Left ventricle myocardium inferior (tissue), 1 donor: ENCODE data around the gene SVIL. TPM values are rescaled to one million over a fixed set of nuclear protein-coding genes. Genes with fewer than 3 reads are reported as not detected.
"Not testable (repeated sequence)": the region's sequence is repeated elsewhere in the genome, so short reads cannot be mapped to it uniquely, and the experiment has no call there.

ENCODE experiments used
- DNase-seq: peaks from one replicate; pipeline ENCODE4 v3.0.0-alpha.2; 2020
- H3K27ac ChIP-seq: fragments of 200-600 bp; replicated peaks from 2 replicates; pipeline ENCODE4 v1.8.0; 2021
- H3K27me3 ChIP-seq: fragments of 200-600 bp; 2 replicates; pipeline ENCODE4 v1.8.0; 2021; ENCODE audit warnings: low read depth
- H3K36me3 ChIP-seq: fragments of 200-600 bp; 2 replicates; pipeline ENCODE4 v1.8.0; 2021
- H3K4me1 ChIP-seq: fragments of 200-600 bp; 2 replicates; pipeline ENCODE4 v1.8.0; 2021
- H3K4me3 ChIP-seq: fragments of 200-600 bp; 2 replicates; pipeline ENCODE4 v1.8.0; 2021; ENCODE audit warnings: mild to moderate bottlenecking, moderate library complexity
- H3K9me3 ChIP-seq: fragments of 200-600 bp; replicated peaks from 2 replicates; pipeline ENCODE4 v1.8.0; 2021
- intact Hi-C: fragments of 100-400 bp; cut with micrococcal nuclease; formaldehyde crosslinking; loops from one replicate; pipeline ENCODE4 v1.11.0; 2022
- total RNA-seq: library from RNA; stranded (reverse); fragmentation: NEBNext Ultra II Directional; extraction: Animal tissue kit (Norgen Biotek cat#: 25700); gene quantifications from one replicate; pipeline ENCODE4 v1.2.1, GENCODE V29; 2021
- TF ChIP-seq, protein P1 (sequence below): fragments of 200-600 bp; IDR thresholded peaks from 2 replicates; pipeline ENCODE4 v1.8.0; 2021; ENCODE audit warnings: antibody characterized with exemption, mild to moderate bottlenecking, borderline replicate concordance
- donor health status: DM: no; HTN: yes; CAD: no; lungs with severe emphysema.

Gene SVIL
- total RNA-seq, 1 donor from 2014 or later, result 403 TPM

DNA sequence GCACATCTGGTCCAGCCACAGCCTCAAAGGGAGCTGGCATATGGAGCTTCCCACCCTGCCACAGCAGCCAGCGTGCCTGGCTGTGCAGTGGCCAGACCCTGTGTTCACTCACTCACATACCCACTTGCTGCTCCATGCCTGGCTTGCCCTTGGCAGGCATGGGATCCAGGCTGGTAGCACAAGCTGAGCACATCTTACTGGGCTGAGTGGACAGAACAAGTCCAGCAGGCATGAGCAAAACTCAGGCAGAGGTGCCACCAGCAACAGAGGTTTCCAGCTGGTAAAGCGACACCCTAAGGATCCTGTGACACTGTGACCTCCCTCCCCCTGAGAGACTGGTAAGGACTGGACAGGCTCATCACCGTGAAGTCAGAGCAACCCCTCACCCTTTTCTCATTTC is 25.1 kb downstream of the SVIL start:
- H3K36me3 ChIP-seq, result no peaks in the 10 kb centered on the region
- peaks cover 79% of the 10 kb centered on the region for H3K4me1 ChIP-seq
- no peaks in the 10 kb centered on the region for H3K27me3 ChIP-seq
- TF ChIP-seq, protein P1, sequence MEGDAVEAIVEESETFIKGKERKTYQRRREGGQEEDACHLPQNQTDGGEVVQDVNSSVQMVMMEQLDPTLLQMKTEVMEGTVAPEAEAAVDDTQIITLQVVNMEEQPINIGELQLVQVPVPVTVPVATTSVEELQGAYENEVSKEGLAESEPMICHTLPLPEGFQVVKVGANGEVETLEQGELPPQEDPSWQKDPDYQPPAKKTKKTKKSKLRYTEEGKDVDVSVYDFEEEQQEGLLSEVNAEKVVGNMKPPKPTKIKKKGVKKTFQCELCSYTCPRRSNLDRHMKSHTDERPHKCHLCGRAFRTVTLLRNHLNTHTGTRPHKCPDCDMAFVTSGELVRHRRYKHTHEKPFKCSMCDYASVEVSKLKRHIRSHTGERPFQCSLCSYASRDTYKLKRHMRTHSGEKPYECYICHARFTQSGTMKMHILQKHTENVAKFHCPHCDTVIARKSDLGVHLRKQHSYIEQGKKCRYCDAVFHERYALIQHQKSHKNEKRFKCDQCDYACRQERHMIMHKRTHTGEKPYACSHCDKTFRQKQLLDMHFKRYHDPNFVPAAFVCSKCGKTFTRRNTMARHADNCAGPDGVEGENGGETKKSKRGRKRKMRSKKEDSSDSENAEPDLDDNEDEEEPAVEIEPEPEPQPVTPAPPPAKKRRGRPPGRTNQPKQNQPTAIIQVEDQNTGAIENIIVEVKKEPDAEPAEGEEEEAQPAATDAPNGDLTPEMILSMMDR, result no peak
- peak overlapping the region; percentile 69 for H3K27ac ChIP-seq
- H3K9me3 ChIP-seq, result no peaks in the 10 kb centered on the region
- no peak overlapping the region for H3K4me3 ChIP-seq
- no peak for DNase-seq
- intact Hi-C loops, result no loop called here

DNA sequence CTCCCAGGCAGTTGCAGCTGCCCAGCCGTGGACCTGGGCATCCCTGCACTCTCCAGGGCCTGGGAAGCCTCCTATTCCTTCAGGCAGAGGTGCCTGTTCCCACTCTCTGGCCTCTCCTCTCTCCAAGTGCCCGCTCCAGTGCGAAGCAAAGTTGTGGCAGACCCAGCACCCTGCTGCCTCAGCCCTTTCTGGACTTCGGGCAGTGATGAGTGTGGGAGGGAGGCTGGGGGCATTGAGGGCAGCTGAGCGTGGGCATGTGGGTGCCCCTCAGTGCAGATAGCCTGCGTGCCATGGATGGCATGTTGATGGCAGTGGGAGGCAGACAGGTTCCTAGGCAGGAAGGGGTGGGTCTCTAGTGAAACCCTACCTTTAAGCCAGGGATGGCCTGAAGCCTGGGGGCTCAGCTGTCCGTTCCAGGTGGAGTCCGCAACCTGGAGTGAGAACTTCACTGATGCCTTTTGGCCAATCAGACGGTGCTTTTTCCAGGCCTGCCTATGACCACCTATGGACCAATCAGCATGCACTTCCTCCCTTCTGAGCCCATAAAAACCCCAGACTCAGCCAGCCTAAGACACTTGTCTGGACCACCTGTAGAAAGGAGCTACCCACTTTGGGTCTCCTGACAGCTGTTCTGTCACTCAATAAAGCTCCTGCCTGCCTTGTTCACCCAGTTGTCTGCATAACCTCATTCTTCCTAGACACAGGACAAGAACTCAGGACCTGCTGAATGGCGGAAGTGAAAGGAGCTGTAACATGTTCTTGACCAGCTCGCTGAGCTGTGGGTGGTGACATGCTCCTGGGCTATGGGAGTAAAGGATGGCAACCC is 26.1 kb downstream of the SVIL start:
- DNase-seq, result no peak
- Histone ChIP-seq H3K9me3 (no peaks in the 10 kb centered on the region), H3K27me3 (no peaks in the 10 kb centered on the region), H3K4me3 (no peak overlapping the region), H3K36me3 (no peaks in the 10 kb centered on the region), H3K4me1 (peaks cover 89% of the 10 kb centered on the region), H3K27ac (peak overlapping the region; percentile 69)
- TF ChIP-seq, protein P1, result no peak
- intact Hi-C loops, result no loop called here

DNA sequence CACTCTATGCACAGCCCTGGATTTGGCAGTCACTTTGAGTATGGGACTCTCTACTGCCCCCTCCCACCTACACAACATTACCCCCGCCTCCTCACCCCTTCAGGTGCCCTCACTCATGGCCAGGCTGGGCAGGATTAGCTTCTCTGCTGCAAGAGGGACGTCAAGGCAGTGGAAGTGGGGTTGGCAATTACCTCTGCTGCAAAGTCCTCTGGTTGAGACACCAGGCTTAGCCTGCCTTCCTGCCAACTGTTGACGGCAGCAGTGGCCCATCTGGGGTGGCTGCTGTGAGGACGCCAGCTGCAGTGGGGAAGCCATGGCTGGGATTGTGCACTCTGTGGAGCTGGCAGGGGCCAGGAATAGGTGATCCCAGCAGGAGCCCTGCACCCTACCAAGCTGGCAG is 26.7 kb downstream of the SVIL start:
- intact Hi-C loops, result no loop called here
- DNase-seq, result peak; percentile 67
- Histone ChIP-seq H3K4me3 (no peak overlapping the region), H3K27me3 (no peaks in the 10 kb centered on the region), H3K27ac (peak overlapping the region; percentile 69), H3K9me3 (no peaks in the 10 kb centered on the region), H3K36me3 (no peaks in the 10 kb centered on the region), H3K4me1 (peaks cover 92% of the 10 kb centered on the region)
- TF ChIP-seq, protein P1, result no peak

DNA sequence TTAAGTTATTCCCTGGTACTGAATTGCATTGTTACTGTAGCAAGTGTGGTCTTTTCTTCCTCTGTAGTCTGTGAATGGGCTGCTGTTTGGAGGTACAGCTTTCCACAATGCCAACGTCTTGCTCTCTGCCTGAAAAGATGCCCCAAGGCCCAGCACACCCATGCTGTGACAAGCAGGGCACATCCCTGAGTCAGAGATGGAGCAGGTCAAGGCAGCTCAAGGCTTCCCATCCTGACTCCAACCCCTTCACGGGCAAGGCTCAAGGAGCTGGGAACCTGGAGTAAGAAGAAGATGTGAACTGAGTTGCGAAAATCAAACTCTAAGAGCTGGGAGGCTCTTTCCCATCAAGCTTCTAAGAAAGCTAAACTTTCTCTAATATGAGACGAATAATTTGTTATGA is 27.2 kb downstream of the SVIL start:
- Histone ChIP-seq H3K4me1 (peaks cover 92% of the 10 kb centered on the region), H3K4me3 (no peak overlapping the region), H3K36me3 (no peaks in the 10 kb centered on the region), H3K27ac (peak overlapping the region; percentile 69), H3K9me3 (no peaks in the 10 kb centered on the region), H3K27me3 (no peaks in the 10 kb centered on the region)
- DNase-seq, result no peak
- intact Hi-C loops, result no loop called here
- TF ChIP-seq, protein P1, result no peak

DNA sequence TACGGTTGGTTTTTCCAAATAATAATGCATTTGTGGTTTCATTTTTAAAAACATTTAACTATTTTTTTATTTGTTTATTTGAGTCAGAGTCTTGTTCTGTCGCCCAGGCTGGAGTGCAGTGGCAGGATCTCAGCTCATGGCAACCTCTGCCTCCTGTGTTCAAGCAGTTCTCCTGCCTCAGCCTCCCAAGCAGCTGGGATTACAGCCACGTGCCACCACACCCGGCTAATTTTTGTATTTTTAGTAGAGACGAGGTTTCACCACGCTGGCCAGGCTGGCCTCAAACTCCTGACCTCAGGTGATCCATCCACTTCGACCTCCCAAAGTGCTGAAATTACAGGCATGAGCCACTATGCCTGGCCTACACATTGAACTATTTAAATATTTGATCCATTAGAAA is 28.1 kb downstream of the SVIL start:
- H3K4me3 ChIP-seq, H3K27ac ChIP-seq, H3K36me3 ChIP-seq, H3K9me3 ChIP-seq, DNase-seq, H3K27me3 ChIP-seq, intact Hi-C loops: not testable (repeated sequence)
- H3K4me1 ChIP-seq, result peaks cover 90% of the 10 kb centered on the region

DNA sequence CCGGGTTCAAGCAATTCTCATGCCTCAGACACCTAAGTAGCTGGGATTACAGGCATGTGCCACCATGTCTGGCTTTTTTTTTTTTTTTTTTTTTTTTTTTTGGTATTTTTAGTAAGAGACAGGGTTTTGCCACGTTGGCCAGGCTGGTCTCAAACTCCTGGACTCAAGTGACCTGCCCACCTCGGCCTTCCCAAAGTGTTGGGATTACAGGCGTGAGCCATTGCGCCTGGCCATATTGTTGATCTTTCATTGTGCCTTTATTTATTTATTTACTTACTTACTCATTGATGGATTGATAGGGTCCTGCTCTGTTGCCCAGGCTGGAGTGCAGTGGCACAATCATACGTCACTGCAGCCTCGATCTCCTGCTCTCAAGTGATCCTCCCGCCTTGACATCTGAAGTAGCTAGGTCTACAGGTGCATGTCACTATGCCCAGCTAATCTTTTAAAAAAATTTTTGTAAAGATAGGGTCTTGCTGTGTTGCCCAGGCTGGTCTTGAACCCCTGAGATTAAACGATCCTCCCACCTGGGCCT is 30.4 kb downstream of the SVIL start:
- no peak overlapping the region for H3K4me3 ChIP-seq
- H3K4me1 ChIP-seq, result peaks cover 88% of the 10 kb centered on the region
- TF ChIP-seq, protein P1, result no peak
- H3K27ac ChIP-seq, result peak overlapping the region; percentile 17
- intact Hi-C loops, result no loop called here
- H3K27me3 ChIP-seq, result no peaks in the 10 kb centered on the region
- no peaks in the 10 kb centered on the region for H3K36me3 ChIP-seq
- H3K9me3 ChIP-seq, result no peaks in the 10 kb centered on the region
- DNase-seq, result no peak
